ENCODE data around the gene AXL. TPM values are rescaled to one million over a fixed set of nuclear protein-coding genes. Genes with fewer than 3 reads are reported as not detected.

The AXL gene
- total and polyA plus RNA-seq, 10 donors = 2.3 to 135 (median 61.5) TPM

DNA sequence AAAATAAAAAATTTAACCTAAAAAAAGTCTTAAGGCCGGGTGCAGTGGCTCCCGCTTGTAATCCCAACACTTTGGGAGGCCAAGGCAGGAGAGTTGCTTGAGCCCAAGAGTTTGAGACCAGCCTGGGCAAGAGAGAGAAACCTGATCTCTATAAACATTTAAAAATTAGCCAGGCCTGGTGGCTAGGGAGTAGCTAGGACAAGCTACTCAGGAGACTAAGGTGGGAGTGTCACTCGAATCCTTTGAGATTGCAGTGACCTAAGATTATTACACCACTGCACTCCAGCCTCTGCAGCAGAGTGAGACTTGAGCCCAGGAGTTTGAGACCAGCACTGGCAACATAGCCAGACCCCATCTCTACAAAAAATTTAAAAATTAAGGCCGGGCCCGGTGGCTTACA, 92.0 kb downstream of the AXL start:
- 66 to 80% (median 74%) methylated on average over 5 of the region's 5 CpGs for WGBS, 5 donors
- Histone ChIP-seq H3K27me3 (replicated peaks in 1 of 7) (no peaks in the 10 kb centered on the region), H3K4me1 (peaks cover 45 to 90% (median 61%) of the 10 kb centered on the region in 6 donors), H3K36me3 (peaks cover 0 to 59% (median 39%) of the 10 kb centered on the region in 6 donors), H3K27ac (peak overlapping the region in 5 of 8 donors; percentile 92 to 98 (median 96)), H3K4me3 (peak overlapping the region in 7 of 8 donors; percentile 57 to 86 (median 74)), H3K9me3 (no peaks in the 10 kb centered on the region)
- intact Hi-C loops (cut with DNase I; ENCODE audit: low total_unique reads) = loop anchor here (5.0 kb wide), 1 partner anchor 109 kb away; no protein-coding TSS in a partner anchor
- no peak for TF ChIP-seq POLR2AphosphoS5 (IDR thresholded peaks at IDR 0.05)
- no peak for TF ChIP-seq CTCF (IDR thresholded peaks at IDR 0.05 in 8 of 11, conservative IDR thresholded peaks at IDR 0.05 in 3 of 11)
- TF ChIP-seq POLR2A (IDR thresholded peaks at IDR 0.05) = no peak
- no peak for DNase-seq

Small RNA genes lying within 50 kb of the gene (small RNA-seq; reads per million reads assigned to genes)
- gene RN7SL34P = 0 to 0.08 (median 0) reads per million in 4 donors

Other genes starting within 250 kb of the AXL start
- not detected for gene CYP2B6, start 227.9 kb upstream of the AXL start, total RNA-seq
- not detected for gene CYP2B6, start 227.9 kb upstream of the AXL start, polyA plus RNA-seq
- gene CYP2A13, start 130.8 kb upstream of the AXL start, total RNA-seq = not detected
- not detected for gene CYP2A13, start 130.8 kb upstream of the AXL start, polyA plus RNA-seq
- gene CYP2F1, start 104.8 kb upstream of the AXL start, total RNA-seq = not detected
- gene CYP2F1, start 104.8 kb upstream of the AXL start, polyA plus RNA-seq = not detected
- 10 to 100 TPM in 4 of 7 donors, 1 to 10 TPM in 3; 3.8 to 22.4 (median 10.4) TPM for gene CYP2S1, start 26.0 kb upstream of the AXL start, total RNA-seq
- under 1 TPM; 0.62 to 0.93 (median 0.83) TPM for gene CYP2S1, start 26.0 kb upstream of the AXL start, polyA plus RNA-seq
- 100 to 1,000 TPM; 161 to 213 (median 178) TPM for gene HNRNPUL1, start 45.1 kb downstream of the AXL start, total RNA-seq
- gene HNRNPUL1, start 45.1 kb downstream of the AXL start, polyA plus RNA-seq = 100 to 1,000 TPM in 1 of 3 donors, 10 to 100 TPM in 2; 53.9 to 102 (median 64.4) TPM
- 10 to 100 TPM; 20.5 to 38.2 (median 29.7) TPM for gene CCDC97, start 90.9 kb downstream of the AXL start, total RNA-seq
- gene CCDC97, start 90.9 kb downstream of the AXL start, polyA plus RNA-seq = 10 to 100 TPM; 12.7 to 18.9 (median 14.5) TPM
- 100 to 1,000 TPM in 6 of 7 donors, 10 to 100 TPM in 1; 79.3 to 147 (median 130) TPM for gene TGFB1, start 134.7 kb downstream of the AXL start, total RNA-seq
- gene TGFB1, start 134.7 kb downstream of the AXL start, polyA plus RNA-seq = 10 to 100 TPM; 23.0 to 56.0 (median 25.2) TPM
- gene B9D2, start 144.9 kb downstream of the AXL start, total RNA-seq = 10 to 100 TPM in 1 of 7 donors, 1 to 10 TPM in 6; 7.5 to 10.2 (median 8.4) TPM
- 10 to 100 TPM in 2 of 3 donors, 1 to 10 TPM in 1; 8.6 to 11.9 (median 10.5) TPM for gene B9D2, start 144.9 kb downstream of the AXL start, polyA plus RNA-seq
- gene TMEM91, start 157.3 kb downstream of the AXL start, total RNA-seq = 10 to 100 TPM; 19.3 to 62.0 (median 23.5) TPM
- 10 to 100 TPM; 13.4 to 37.1 (median 34.4) TPM for gene TMEM91, start 157.3 kb downstream of the AXL start, polyA plus RNA-seq
- gene EXOSC5, start 178.1 kb downstream of the AXL start, total RNA-seq = 10 to 100 TPM; 10.1 to 21.0 (median 14.0) TPM
- 10 to 100 TPM; 32.1 to 53.8 (median 42.3) TPM for gene EXOSC5, start 178.1 kb downstream of the AXL start, polyA plus RNA-seq
- 10 to 100 TPM; 10.3 to 55.6 (median 28.3) TPM for gene BCKDHA, start 178.6 kb downstream of the AXL start, total RNA-seq
- 10 to 100 TPM; 28.0 to 34.9 (median 29.9) TPM for gene BCKDHA, start 178.6 kb downstream of the AXL start, polyA plus RNA-seq
- gene B3GNT8, start 208.2 kb downstream of the AXL start, total RNA-seq = 10 to 100 TPM in 6 of 7 donors, 1 to 10 TPM in 1; 7.0 to 30.3 (median 11.4) TPM
- gene B3GNT8, start 208.2 kb downstream of the AXL start, polyA plus RNA-seq = 1 to 10 TPM; 1.8 to 9.8 (median 4.0) TPM
- 10 to 100 TPM; 25.6 to 34.4 (median 30.4) TPM for gene DMAC2, start 220.7 kb downstream of the AXL start, total RNA-seq
- 10 to 100 TPM; 19.2 to 36.5 (median 27.7) TPM for gene DMAC2, start 220.7 kb downstream of the AXL start, polyA plus RNA-seq
- gene ERICH4, start 223.9 kb downstream of the AXL start, total RNA-seq = under 1 TPM in 1 of 7 donors, not detected in 6; 0.65 TPM
- gene ERICH4, start 223.9 kb downstream of the AXL start, polyA plus RNA-seq = not detected